A204.1 (cell line): ENCODE data around the gene PSMC4.
A peak's percentile ranks its signal among the peaks of the same experiment; 100 is the strongest.
"Not testable (repeated sequence)": the region's sequence is repeated elsewhere in the genome, so short reads cannot be mapped to it uniquely, and the experiment has no call there.

Experiments used
- FAIRE-seq: peaks from 2 replicates; lab custom pipeline; 2012; peaks lifted over from hg19 to GRCh38; lab: Jason Lieb, UNC

Gene PSMC4

DNA sequence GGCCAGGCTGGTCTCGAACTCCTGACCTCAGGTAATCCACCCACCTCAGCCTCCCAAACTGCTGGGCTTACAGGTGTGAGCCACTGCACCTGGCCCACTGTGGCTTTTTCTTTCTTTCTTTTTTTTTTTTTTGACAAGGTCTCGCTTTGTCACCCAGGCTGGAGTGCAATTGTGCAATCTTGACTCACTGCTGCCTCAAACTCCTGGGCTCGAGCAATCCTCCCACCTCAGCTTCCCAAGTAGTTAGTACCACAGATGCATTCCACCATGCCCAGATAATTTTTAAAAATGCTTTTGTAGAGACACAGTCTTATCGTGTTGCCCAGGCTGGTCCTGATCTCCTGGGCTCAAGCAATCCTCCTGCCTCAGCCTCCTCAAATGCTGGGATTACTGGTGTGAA is 24.4 kb upstream of the PSMC4 start:
- FAIRE-seq: no peak

DNA sequence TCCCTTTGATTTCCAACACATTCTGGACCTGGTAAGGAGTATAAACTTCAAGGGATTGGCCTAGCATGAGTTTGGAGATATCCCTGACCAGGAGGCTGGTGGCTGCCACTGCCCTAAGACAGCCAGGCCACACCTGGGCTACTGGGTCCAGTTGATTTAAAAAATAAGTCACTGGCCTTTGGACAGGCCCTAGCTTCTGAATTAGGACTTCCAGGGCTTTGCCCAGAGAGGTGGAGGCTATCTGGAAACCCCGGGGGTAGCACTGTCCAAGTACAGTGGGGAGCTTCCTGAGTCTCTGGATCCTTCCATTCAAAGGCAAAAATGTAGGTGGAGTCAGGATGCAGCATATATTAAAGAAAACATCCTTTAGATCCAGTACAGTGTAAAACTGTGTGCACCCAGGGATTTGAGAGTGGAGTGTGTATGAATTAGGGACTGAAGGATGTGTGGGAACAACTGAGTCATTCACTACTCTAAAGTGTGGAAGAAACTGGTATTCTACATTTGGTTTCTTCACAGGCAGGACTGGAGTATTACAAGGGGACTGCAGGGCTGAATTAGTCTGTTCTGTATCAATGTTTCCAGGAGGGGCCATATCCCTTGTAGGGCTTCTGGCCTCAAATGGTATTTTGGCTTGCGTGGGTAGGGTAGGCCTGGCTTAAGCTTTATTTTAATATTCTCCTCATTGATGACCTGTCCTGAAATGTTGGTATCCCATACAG is 21.8 kb upstream of the PSMC4 start:
- FAIRE-seq: no peak

DNA sequence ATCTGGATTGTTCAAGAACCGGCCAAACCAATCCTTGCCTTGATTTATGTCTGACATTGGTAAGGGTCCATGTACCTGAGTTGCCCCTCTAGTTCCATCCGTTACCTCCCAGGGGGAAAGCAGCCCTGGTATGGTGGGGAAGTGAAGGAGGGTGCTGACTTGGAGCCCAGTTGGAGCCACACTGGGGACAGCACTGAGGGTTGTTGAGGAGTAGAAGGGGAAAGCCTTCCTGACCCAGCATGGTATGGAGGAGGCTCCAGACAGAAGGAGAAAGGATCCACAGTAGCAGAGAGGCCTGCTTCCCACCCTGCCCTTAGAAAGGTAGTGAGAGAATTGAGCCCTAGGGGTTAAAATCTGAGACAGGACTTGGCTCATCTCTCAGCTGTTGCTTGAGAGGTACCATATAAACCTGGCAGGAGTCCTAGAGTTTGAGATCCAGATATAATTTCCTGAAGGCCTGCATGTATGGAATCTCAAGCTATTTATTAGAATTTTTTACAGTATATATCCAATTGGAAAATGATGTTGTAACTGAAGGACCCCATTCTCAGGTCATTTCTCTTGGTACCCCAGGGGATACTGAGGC is 19.8 kb upstream of the PSMC4 start:
- no peak for FAIRE-seq

DNA sequence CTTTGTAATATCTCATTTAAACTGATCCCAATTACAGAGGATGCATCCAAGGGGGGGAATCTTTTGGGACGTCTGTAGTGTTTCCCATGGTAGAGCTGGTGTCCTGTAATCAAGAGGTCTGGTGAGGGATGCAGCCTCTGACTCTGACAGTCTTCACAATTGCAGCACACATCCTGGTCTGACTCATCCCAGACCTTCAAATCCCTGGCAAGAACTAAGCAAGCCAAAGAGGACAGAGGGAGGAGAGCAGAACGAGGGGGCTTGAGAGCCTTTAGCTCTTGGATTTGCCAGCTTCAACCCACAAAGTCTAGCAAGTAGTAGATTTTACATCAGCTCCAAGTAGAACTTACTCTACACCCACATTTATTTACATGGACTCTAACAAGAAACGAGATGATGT is 19.3 kb upstream of the PSMC4 start:
- no peak for FAIRE-seq

DNA sequence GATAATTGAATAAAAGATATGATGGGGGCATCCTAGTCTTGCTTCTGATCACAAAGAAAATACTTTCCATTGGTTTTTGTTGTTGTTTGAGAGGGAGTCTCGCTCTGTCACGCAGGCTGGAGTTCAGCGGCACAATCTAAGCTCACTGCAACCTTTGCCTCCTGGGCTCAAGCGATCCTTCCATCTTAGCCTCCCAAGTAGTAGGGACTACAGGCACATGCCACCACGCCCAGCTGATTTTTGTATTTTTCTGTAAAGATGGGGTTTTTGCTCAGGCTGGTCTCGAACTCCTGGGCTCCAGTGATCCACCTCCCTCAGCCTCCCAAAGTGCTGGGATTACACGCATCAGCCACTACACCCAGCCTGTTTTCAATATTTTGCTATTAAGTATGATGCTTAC is 17.1 kb upstream of the PSMC4 start:
- no peak for FAIRE-seq

DNA sequence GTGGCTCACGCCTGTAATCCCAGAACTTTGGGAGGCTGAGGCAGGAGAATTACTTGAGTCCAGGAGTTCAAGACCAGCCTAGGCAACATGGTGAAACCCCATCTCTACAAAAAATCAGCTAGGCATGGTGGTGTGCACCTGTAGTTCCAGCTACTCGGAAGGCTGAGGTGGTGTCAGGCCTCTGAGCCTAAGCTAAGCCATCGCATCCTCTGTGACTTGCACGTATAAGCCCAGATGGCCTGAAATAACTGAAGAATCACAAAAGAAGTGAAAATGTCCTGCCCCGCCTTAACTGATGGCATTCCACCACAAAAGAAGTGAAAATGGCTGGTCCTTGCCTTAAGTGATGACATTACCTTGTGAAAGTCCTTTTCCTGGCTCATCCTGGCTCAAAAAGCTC is 13.1 kb upstream of the PSMC4 start:
- not testable (repeated sequence) for FAIRE-seq

DNA sequence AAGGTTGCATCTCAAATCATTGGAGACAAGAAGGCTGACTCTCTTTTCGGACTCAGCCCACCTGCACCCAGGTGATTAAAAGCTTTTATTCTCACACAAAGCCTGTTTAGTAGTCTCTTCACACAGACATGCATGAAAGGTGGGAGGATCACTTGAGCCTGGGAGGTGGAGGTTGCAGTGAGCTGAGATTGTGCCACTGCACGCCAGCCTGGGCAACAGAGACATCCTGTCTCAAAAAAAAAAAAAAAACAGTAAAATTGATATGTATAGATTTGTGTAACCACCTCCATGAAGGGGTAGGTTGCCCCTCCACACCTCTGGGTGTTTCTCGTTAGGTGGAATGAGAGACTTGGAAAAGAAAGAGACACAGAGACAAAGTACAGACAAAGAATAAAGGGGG is 12.0 kb upstream of the PSMC4 start:
- not testable (repeated sequence) for FAIRE-seq

DNA sequence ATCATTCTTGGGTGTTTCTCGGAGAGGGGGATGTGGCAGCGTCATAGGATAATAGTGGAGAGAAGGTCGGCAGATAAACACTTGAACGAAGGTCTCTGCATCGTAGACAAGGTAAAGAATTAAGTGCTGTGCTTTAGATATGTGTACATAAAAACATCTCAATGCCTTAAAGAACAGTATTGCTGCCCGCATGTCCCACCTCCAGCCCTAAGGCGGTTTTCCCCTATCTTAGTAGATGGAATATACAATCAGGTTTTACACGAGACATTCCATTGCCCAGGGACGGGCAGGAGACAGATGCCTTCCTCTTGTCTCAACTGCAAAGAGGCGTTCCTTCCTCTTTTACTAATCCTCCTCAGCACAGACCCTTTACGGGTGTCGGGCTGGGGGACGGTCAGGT is 11.6 kb upstream of the PSMC4 start:
- not testable (repeated sequence) for FAIRE-seq

DNA sequence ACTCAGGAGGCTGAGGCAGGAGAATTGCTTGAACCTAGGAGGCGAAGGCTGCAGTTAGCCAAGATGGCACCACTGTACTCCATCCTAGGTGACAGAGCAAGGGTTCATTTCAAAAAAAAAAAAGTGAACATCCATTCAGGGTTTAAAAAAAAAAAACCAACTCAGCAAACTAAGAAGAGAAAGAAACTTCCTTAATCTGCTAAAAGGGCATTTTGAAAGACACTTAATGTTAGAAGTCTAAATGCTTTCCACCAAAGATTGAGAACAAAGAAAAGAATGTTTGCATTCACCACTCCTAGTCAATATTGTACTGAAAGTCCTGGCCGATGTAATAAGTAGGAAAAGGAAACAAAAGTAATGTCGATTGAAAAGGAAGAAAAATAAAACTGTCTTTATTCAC is 7.1 kb upstream of the PSMC4 start:
- FAIRE-seq: no peak

DNA sequence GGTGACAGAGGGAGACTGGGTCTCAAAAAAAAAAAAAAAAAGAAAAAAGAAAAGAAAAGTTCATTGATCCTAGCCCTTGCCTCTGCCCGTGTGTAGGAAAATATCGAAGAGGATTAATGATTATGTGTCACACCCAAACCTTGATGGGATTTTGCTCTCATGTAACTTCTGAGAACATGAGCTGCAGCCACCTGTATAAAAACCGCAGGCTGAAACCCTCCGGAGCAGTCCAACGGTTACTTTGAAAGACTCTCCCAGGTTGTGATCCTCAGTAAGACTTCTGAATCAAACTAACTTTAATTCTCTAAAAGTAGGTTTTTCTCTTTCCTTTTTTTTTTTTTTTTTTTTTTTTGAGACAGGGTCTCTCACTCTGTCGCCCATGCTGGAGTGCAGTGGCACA is 4.3 kb upstream of the PSMC4 start:
- FAIRE-seq: no peak

DNA sequence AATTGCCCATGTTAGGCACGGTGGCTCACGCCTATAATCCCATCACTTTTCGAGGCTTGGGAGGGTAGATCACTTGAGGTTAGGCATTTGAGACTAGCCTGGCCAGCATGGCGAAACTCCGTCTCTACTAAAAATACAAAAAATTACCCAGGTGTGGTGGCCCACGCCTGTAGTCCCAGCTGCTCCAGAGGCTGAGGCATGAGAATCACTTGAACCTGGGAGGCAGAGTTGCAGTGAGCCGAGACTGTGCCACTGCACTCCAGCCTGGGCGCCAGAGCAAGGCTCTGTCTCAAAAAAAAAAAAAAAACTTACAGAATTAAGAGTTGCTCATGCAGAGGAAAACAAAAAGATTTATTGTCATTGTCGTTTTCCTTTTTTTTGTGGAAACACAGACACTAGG is 3.4 kb upstream of the PSMC4 start:
- no peak for FAIRE-seq

DNA sequence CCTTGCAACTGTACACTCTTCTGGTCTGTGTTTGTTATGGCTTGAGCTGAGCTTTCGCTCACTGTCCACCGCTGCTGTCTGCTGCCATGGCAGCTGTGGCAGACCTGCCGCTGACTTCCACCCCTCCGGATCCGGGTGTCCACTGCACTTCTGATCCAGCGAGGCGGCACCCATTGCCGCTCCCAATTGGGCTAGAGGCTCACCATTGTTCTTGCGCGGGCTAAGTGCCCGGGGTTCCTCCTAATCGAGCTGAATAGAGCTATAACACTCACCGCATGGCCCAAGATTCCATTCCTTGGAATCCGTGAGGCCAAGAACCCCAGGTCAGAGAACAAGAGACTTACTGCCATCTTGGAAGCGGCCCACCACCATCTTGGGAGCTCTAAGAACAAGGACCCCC is 2.2 kb upstream of the PSMC4 start:
- FAIRE-seq: no peak

DNA sequence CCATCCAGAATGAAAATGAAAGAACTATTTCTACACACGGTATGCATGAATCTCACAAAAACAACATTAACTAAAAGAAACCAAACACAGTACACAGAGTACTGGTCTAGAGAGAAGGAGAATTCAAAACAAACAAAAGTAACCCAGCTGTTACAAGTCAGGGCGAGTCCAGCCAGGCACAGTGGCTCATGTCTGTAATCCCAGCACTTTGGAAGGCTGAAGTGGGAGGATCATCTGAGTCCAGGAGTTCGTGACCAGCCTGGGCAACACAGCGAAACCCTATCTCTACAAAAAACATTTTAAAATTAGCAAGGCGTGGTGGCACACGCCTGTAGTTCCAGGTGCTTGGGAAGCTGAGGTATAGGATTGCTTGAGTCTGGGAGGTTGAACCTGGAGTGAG is 1.7 kb upstream of the PSMC4 start:
- no peak for FAIRE-seq

DNA sequence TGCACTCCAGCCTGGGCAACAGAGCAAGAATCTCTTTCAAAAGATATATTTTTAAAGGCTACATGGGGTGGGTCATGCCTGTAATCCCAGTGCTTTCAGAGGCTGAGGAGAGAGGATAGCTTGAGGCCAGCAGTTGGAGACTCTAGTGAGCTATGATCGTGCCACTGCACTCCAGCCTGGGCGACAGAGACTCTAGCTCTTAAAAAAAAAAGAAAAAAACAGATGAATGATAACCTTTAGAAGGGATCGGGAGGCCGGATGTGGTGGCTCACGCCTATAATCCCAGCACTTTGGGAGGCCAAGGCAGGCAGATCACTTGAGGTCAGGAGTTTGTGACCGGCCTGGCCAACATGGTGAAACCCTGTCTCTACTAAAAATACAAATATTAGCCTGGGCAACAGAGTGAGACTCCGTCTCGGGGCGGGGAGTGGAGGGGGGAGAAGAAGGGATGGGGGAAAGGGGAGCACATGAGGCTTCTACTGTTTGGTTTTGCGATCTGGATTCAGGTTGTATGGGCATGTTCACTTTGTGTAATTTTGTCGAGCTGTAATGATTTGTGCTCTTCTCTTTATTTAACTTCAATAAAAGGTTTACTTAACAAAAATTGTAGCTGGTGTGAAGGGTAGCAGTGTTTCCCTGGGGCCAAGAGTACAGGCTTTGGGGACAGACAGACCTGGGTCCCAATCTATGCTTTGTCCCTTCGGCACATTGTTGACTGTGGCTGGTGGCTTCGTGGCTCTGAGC is 1.1 kb upstream of the PSMC4 start:
- FAIRE-seq: no peak

DNA sequence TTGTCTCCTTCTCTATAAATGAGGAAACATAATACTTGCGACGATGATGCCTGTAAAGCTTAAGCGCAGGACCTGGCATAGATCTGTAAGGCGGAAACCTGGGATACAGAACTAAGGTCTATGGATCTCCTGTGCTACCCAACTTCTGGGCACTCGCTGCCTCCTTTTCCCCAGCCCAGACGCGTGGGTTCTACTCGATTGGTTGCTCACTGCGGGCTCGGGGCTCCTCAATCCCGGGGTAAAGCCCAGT is 615 bp upstream of the PSMC4 start:
- FAIRE-seq: no peak

DNA sequence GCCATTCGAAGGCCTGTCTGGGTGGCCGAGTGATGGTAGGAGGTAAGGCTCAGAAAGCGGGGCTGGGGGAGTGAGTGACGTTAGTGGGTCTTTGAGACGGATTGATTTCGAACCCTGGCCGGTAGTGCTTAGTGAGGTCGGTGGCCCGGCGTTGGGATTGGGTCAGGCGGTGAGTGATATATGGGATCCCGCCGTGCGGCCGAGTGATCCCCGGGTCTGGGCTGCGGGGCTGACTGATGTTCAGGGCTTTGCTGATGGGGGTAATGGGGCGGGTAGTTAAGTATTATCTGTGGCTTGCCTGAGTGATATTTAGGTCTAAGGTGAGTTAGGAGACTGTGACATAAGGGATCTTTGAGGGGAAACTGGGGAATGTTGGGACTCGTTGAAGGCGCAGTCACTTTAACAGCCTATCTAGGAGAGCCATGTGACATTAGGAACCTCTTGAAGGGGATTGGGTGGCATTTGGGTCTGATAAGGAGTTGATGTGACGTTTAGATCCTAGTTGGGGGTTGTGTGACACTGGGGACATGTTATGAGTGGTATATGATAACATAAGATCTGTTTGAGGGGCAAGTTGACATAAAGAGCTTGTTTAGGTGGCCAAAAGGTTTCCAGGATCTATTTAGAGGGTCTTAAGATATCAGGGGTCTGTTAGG is 543 bp downstream of the PSMC4 start:
- no peak for FAIRE-seq

DNA sequence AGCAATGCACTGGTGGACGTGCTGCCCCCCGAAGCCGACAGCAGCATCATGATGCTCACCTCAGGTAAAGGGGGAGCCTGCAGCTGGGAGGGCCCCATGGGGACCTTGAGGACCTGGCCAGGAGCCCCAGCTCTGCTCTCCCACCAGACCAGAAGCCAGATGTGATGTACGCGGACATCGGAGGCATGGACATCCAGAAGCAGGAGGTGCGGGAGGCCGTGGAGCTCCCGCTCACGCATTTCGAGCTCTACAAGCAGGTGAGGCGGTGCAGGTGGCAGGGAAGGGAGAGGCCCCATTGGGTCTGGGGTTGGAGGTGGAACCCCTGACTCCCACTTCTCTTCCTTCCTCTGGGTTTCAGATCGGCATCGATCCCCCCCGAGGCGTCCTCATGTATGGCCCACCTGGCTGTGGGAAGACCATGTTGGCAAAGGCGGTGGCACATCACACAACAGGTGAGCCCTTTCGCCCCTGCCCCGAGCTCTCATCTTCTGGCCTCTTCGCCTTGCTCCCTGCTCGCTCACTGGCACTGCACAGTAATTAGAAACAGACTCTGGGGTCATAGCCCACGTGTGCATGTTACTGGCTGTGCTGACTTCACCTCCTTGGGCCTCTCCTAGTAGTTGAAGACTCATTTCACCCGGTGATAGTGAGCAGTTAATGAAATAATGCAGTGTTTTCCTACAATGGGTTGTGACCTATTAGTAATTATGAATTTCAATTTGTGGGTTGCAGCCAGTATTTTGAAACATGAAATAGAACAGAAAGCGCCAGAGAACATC is 3.6 kb downstream of the PSMC4 start:
- FAIRE-seq: no peak

DNA sequence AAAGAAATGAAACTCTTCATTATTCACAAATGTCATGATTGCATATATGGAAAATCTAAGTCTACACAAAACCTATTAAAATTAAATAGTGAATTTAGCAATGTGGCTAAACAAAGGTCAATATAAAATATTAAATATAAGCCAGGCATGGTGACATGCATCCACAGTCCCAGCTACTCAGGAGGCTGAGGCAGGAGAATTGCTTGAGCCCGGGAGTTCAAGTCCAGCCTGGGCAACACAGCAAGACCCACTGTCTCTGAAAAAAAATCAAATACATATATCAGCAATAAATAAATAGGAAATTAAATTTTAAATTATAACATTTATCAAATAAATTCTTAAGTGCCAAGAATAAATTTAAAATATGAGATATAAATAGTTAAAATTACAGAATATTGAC is 11.9 kb downstream of the PSMC4 start:
- FAIRE-seq: no peak

DNA sequence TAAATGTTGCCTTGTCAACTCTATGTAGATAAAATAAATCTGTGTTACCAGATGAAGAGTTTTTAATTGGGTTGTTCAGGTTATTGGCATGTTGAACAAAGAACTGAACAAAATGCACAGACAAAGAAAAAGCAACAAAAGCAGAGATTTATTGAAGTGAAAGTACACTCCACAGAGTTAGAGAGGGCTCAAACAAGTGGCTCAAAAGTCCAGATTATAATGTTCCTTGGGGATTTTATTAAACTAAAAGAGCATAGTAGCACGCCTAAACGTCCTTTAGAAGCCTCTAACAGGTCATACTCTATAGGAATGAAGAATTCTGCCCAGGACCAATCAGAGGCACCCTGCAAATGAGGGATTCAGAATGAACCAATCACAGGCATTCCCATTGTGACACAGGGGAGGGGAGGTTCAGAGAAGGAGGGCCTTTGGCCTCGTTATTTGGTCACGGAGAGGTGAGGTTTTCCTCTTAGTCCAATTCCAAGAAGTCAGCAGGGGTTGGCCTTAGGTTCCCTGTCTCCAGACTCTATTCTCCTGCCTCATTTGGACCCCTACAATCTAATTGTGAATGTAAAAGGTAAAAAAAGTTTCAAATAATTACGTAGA is 12.8 kb downstream of the PSMC4 start:
- FAIRE-seq: no peak

DNA sequence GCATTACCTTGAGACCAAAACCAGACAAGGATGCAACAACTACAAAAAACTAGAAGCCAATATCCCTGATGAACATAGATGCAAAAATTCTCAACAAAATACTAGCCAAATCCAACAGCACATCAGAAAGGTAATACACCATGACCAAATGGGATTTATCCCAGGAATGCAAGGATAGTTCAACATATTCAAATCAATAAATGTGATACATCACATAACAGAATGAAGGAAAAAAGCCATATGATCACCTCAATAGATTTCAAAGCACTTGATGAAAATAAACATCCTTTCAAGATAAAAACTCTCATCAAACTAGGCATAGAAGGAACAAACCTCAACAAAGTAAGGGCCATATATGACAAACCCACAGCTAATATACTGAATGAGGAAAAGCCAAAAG is 15.7 kb downstream of the PSMC4 start:
- no peak for FAIRE-seq

DNA sequence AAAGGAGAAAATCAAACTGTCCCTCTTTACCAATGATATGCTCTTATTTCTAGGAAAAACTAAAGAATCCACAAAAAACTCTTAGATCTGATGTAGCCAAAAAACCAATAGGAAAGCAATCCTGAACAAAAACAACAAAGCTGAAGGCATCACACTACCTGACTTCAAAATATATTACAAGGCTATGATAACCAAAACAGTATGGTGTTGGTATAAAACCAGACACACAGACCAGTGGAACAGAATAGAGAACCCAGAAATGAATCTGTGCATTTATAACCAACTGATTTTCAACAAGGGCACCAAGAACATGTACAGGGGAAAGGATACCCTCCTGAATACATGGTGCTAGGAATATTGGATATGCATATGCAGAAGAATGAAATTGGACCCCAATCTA is 16.2 kb downstream of the PSMC4 start:
- FAIRE-seq: no peak

DNA sequence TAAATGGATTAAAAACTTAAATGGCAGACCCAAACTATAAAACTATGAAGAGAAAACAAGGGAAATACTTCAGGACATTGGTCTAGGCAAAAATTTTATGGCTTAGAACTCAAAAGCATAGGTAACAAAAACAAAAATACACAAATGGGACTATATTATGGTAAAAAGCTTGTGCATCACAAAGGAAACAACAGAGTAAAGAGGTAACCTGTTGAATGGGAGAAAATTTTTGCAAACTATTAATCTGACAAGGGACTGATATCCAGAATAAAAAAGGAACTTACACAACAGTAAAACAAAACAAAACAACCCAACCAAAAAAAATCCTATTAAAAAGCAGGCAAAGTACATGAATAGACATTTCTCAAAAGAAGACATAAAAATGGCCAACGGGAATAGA is 16.6 kb downstream of the PSMC4 start:
- FAIRE-seq: peak; percentile 43
